ENCODE results near the gene MANBA.

- TF ChIP-seq REST (IDR thresholded peaks at IDR 0.05; ENCODE audit: insufficient read depth in 1 of 2, low read depth in 2 of 2, low read length in 2 of 2): no peak
- no peak for TF ChIP-seq TAF1 (IDR thresholded peaks at IDR 0.05; ENCODE audit: borderline replicate concordance, insufficient read depth, low read length)
These were observed 27.7 kb downstream of the MANBA start for GRCh38 chr4:102733084-102733483.

Data from PFSK-1 (cell line).